OCI-LY1 (cell line): ENCODE measurements around the gene SDK1.

Experiments used
- H2AFZ ChIP-seq: fragments of 200-600 bp; sonication (generic), shearing (Covaris generic); 2 replicates; pipeline ENCODE4 v1.6.0; 2014; ENCODE audit warnings: antibody characterized with exemption, mild to moderate bottlenecking, low read length
- H3F3A ChIP-seq: fragments of 200-600 bp; sonication (generic), shearing (Covaris generic); 2 replicates; pipeline ENCODE4 v1.6.0; 2014; ENCODE audit warnings: mild to moderate bottlenecking, antibody characterized with exemption, low read length, moderate library complexity; ENCODE audit not compliant: insufficient read depth
- H3K27ac ChIP-seq: fragments of 200-600 bp; sonication (generic); 2 replicates; pipeline ENCODE4 v1.5.1; 2014; ENCODE audit warnings: low read length, mixed run types, mild to moderate bottlenecking, low read depth; ENCODE audit not compliant: poor library complexity, severe bottlenecking
- H3K27me3 ChIP-seq: fragments of 200-600 bp; sonication (generic); 2 replicates; pipeline ENCODE4 v1.6.0; 2014; ENCODE audit warnings: antibody characterized with exemption, mild to moderate bottlenecking, low read length, moderate library complexity; ENCODE audit not compliant: insufficient read depth
- H3K36me3 ChIP-seq: fragments of 200-600 bp; sonication (generic); 2 replicates; pipeline ENCODE4 v1.6.1; 2014; ENCODE audit warnings: mild to moderate bottlenecking, antibody characterized with exemption, low read length, moderate library complexity, mixed read lengths; ENCODE audit not compliant: insufficient read depth
- H3K4me1 ChIP-seq: fragments of 200-600 bp; sonication (generic); 2 replicates; pipeline ENCODE4 v1.5.1; 2014; ENCODE audit warnings: mild to moderate bottlenecking, low read length, moderate library complexity; ENCODE audit not compliant: insufficient read depth, severe bottlenecking
- H3K4me2 ChIP-seq: fragments of 200-600 bp; sonication (generic), shearing (Covaris generic); 2 replicates; pipeline ENCODE4 v1.6.1; 2014; ENCODE audit warnings: low read length
- H3K4me3 ChIP-seq: fragments of 200-600 bp; sonication (generic); 2 replicates; pipeline ENCODE4 v1.5.1; 2014; ENCODE audit warnings: low read length, low read depth, mild to moderate bottlenecking, mixed read lengths; ENCODE audit not compliant: poor library complexity, severe bottlenecking
- H3K79me2 ChIP-seq: fragments of 200-600 bp; shearing (Covaris generic); 2 replicates; pipeline ENCODE4 v1.6.1; 2016; ENCODE audit warnings: mixed run types, low read length, mixed read lengths; ENCODE audit not compliant: insufficient read depth
- H3K9ac ChIP-seq: fragments of 200-600 bp; sonication (generic), shearing (Covaris generic); 2 replicates; pipeline ENCODE4 v1.6.1; 2014; ENCODE audit warnings: mild to moderate bottlenecking, low read length, mixed read lengths
- H3K9me2 ChIP-seq: fragments of 200-600 bp; sonication (generic), shearing (Covaris generic); 2 replicates; pipeline ENCODE4 v1.6.1; 2014; ENCODE audit warnings: low read depth, mild to moderate bottlenecking, low read length, mixed read lengths
- H3K9me3 ChIP-seq: fragments of 200-600 bp; shearing (Covaris generic); 2 replicates; pipeline ENCODE4 v1.6.1; 2014; ENCODE audit warnings: low read length, mixed read lengths
- H4K20me1 ChIP-seq: fragments of 200-600 bp; sonication (generic), shearing (Covaris generic); 2 replicates; pipeline ENCODE4 v1.6.0; 2016; ENCODE audit warnings: mild to moderate bottlenecking, low read length; ENCODE audit not compliant: insufficient read depth
- EZH2 ChIP-seq: fragments of 200-600 bp; sonication (generic), shearing (Covaris generic); IDR thresholded peaks from 2 replicates; pipeline ENCODE4 v1.8.0; 2017; ENCODE audit warnings: borderline replicate concordance, mixed run types, mild to moderate bottlenecking, antibody characterized with exemption, low read length, moderate library complexity, mixed read lengths
- TF ChIP-seq, protein P1 (sequence below): fragments of 200-600 bp; sonication (generic), shearing (Covaris generic); IDR thresholded peaks from 2 replicates; pipeline ENCODE4 v1.5.1; 2017; ENCODE audit warnings: mild to moderate bottlenecking, antibody characterized with exemption, low read length, moderate library complexity, mixed read lengths

Gene SDK1

DNA sequence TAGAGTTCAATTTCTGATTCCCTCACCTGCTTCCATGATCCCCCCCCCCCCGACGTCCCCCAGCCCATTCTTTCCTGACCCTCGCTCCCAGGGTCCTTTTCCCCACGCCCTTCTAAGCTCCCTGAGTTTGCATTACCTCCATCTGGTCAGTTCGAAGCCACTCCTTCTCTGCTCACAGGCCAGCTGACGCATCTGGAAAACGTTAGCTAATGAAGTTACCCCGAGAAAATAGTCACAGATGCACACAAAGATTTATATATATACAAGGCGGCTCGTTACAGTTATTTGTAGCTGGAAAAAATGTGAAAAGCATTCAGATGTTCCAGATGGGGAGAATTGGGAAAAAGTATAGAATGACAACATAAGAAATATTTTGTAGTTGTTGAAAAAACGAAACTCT lies 751.1 kb downstream of the SDK1 start:
- Histone ChIP-seq H3K36me3 (peaks cover 8% of the 10 kb centered on the region; the same call in 1 of the 2 replicates), H3K4me3 (no peak overlapping the region), H4K20me1 (no peaks in the 10 kb centered on the region), H3F3A (no peaks in the 10 kb centered on the region), H3K9me2 (no peaks in the 10 kb centered on the region), H3K9me3 (no peaks in the 10 kb centered on the region), H3K9ac (no peak overlapping the region), H3K27me3 (no peaks in the 10 kb centered on the region), H3K79me2 (no peaks in the 10 kb centered on the region), H3K27ac (no peak overlapping the region), H3K4me2 (no peak overlapping the region), H3K4me1 (no peaks in the 10 kb centered on the region), H2AFZ (no peak overlapping the region)
- TF ChIP-seq, protein P1, sequence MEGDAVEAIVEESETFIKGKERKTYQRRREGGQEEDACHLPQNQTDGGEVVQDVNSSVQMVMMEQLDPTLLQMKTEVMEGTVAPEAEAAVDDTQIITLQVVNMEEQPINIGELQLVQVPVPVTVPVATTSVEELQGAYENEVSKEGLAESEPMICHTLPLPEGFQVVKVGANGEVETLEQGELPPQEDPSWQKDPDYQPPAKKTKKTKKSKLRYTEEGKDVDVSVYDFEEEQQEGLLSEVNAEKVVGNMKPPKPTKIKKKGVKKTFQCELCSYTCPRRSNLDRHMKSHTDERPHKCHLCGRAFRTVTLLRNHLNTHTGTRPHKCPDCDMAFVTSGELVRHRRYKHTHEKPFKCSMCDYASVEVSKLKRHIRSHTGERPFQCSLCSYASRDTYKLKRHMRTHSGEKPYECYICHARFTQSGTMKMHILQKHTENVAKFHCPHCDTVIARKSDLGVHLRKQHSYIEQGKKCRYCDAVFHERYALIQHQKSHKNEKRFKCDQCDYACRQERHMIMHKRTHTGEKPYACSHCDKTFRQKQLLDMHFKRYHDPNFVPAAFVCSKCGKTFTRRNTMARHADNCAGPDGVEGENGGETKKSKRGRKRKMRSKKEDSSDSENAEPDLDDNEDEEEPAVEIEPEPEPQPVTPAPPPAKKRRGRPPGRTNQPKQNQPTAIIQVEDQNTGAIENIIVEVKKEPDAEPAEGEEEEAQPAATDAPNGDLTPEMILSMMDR: no peak
- TF ChIP-seq EZH2: no peak

DNA sequence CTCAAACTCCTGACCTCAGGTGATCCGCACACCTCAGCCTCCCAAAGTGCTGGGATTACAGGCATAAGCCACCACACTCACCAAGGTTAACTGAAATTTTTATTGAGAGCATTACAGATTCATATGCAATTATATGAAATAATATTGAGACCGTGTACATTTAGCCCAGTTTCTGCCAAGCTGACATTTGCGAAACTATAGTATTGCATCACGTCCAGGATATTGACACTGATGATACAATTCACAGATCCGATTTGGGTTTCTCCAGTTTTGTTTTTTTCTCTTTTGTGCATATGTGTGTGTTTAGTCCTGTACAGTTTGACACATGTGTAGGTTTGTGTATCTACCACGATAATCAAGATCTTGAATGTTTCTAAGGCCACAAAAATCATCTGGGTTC lies 753.1 kb downstream of the SDK1 start:
- no peak overlapping the region for H3K27ac ChIP-seq
- no peaks in the 10 kb centered on the region for H3K9me3 ChIP-seq
- H3K4me2 ChIP-seq: no peak overlapping the region
- no peak overlapping the region for H3K4me3 ChIP-seq
- no peaks in the 10 kb centered on the region for H3K9me2 ChIP-seq
- H3K9ac ChIP-seq: no peak overlapping the region
- no peaks in the 10 kb centered on the region for H3F3A ChIP-seq
- no peak overlapping the region for H2AFZ ChIP-seq
- no peaks in the 10 kb centered on the region for H3K4me1 ChIP-seq
- H4K20me1 ChIP-seq: no peaks in the 10 kb centered on the region
- H3K27me3 ChIP-seq: no peaks in the 10 kb centered on the region
- no peaks in the 10 kb centered on the region for H3K79me2 ChIP-seq
- peaks cover 8% of the 10 kb centered on the region; the same call in 1 of the 2 replicates for H3K36me3 ChIP-seq
- no peak for TF ChIP-seq EZH2
- TF ChIP-seq, protein P1: no peak

DNA sequence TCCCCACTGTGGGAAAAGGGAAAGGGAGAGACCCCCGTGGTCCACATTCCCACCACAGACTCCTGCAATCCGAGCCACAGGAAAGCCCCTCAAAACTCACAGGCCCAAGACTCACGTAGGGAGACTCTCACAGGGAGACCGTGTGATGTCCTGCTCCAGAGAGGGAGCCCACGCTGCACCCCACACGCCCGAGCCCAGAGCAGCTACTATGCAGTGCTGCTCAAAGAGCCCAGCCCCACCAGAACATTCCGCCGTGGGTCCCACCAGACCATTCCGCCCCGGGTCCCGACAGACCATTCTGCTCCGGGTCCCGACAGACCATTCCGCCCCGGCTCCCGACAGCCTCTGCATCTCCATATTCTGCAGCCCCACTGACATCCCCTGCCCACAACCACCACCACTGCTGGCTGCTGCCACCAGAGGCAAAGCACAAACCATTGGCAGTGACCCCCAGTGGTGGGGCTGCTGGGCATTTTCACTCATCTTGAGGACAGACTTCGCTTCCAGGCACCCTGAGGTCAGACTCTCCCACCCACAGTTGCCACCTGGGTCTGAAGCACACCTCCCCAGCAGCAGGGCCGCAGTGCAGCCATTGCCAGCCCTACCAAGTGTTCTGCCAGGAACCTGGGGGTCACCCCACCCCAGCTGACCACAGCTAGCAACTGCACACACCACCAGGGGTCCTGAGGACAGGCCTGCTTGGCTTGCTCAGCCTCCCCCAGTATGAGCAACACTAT lies 755.7 kb downstream of the SDK1 start:
- H3K36me3 ChIP-seq: peaks cover 8% of the 10 kb centered on the region; the same call in 1 of the 2 replicates
- no peaks in the 10 kb centered on the region for H3K27me3 ChIP-seq
- H3K27ac ChIP-seq: no peak overlapping the region
- no peaks in the 10 kb centered on the region for H3K9me3 ChIP-seq
- H3K4me2 ChIP-seq: no peak overlapping the region
- no peak overlapping the region for H2AFZ ChIP-seq
- H3K9ac ChIP-seq: no peak overlapping the region
- no peaks in the 10 kb centered on the region for H3K79me2 ChIP-seq
- H3F3A ChIP-seq: no peaks in the 10 kb centered on the region
- H4K20me1 ChIP-seq: no peaks in the 10 kb centered on the region
- H3K9me2 ChIP-seq: no peaks in the 10 kb centered on the region
- H3K4me1 ChIP-seq: no peaks in the 10 kb centered on the region
- H3K4me3 ChIP-seq: no peak overlapping the region
- TF ChIP-seq, protein P1: no peak
- no peak for TF ChIP-seq EZH2
